ENCODE results near the gene FOXJ1.

FOXJ1 gene

GRCh38 chr17:76182016-76182764 lies 41.1 kb upstream of the FOXJ1 start:
- POLR2A ChIA-PET, result interaction anchor here (0.6 kb wide), 1 partner anchor 61 kb away, joined by 5 read pairs; no protein-coding TSS in a partner anchor
- peak; percentile 91 for DNase-seq (ENCODE audit: extremely low spot score)
- CTCF ChIA-PET, result interaction anchor here (0.5 to 1.3 kb wide), 38 partner anchors 8 to 469 kb away, joined by 3 to 22 read pairs (median 4); partner anchors contain the start of genes FOXJ1 and TRIM65
- TF ChIP-seq FOXA1 (IDR thresholded peaks at IDR 0.05), result no peak
- TF ChIP-seq ARNT (IDR thresholded peaks at IDR 0.05), result no peak; the same call in 1 of the 2 replicates
- TF ChIP-seq TARDBP (IDR thresholded peaks at IDR 0.05), result no peak
- no peak for TF ChIP-seq FOXM1 (IDR thresholded peaks at IDR 0.05; ENCODE audit: borderline replicate concordance)
- no peak for TF ChIP-seq LEF1 (IDR thresholded peaks at IDR 0.05; ENCODE audit: borderline replicate concordance)
- peak; percentile 53 for TF ChIP-seq L3MBTL2 (conservative IDR thresholded peaks at IDR 0.05)
- no peak for TF ChIP-seq SUZ12 (IDR thresholded peaks at IDR 0.05)
- no peak for TF ChIP-seq SP1 (IDR thresholded peaks at IDR 0.05)
- peak; percentile 51; the same call in 1 of the 2 replicates for TF ChIP-seq BHLHE40 (IDR thresholded peaks at IDR 0.05; ENCODE audit: borderline replicate concordance)
- 0 out of 2 replicates have a peak, but pooled peaks have one; percentile 32 for TF ChIP-seq FOXK2 (IDR thresholded peaks at IDR 0.05)
- TF ChIP-seq ZNF384 (IDR thresholded peaks at IDR 0.05), result no peak; the same call in 1 of the 2 replicates

GRCh38 chr17:76179496-76180467 lies 38.7 kb upstream of the FOXJ1 start:
- ChIA-PET CTCF (interaction anchor here (1.0 to 3.3 kb wide), 5 partner anchors 10 to 100 kb away, joined by 3 to 12 read pairs (median 7); no protein-coding TSS in a partner anchor), POLR2A (interaction anchor here (1.0 to 1.4 kb wide), 2 partner anchors 12 to 76 kb away, joined by 3 to 4 read pairs; no protein-coding TSS in a partner anchor)
- no peak for TF ChIP-seq SUZ12 (IDR thresholded peaks at IDR 0.05)
- no peak for TF ChIP-seq NFRKB (IDR thresholded peaks at IDR 0.05)
- no peak for TF ChIP-seq FOXK2 (IDR thresholded peaks at IDR 0.05)
- no peak for TF ChIP-seq FOXA1 (IDR thresholded peaks at IDR 0.05)
- no peak for TF ChIP-seq ZNF384 (IDR thresholded peaks at IDR 0.05)
- no peak for TF ChIP-seq BHLHE40 (IDR thresholded peaks at IDR 0.05; ENCODE audit: borderline replicate concordance)
- no peak for TF ChIP-seq SP1 (IDR thresholded peaks at IDR 0.05)
- TF ChIP-seq LEF1 (IDR thresholded peaks at IDR 0.05; ENCODE audit: borderline replicate concordance), result no peak
- TF ChIP-seq PKNOX1 (IDR thresholded peaks at IDR 0.05), result no peak
- no peak for TF ChIP-seq FOXM1 (IDR thresholded peaks at IDR 0.05; ENCODE audit: borderline replicate concordance)
- TF ChIP-seq ELF4 (IDR thresholded peaks at IDR 0.05), result no peak
- DNase-seq (ENCODE audit: extremely low spot score), result no peak

- no peak for DNase-seq (ENCODE audit: extremely low spot score)
- no peak for TF ChIP-seq LEF1 (IDR thresholded peaks at IDR 0.05; ENCODE audit: borderline replicate concordance)
- no peak for TF ChIP-seq SP1 (IDR thresholded peaks at IDR 0.05)
- TF ChIP-seq ELF4 (IDR thresholded peaks at IDR 0.05), result no peak
- TF ChIP-seq ARNT (IDR thresholded peaks at IDR 0.05), result no peak
- TF ChIP-seq NFRKB (IDR thresholded peaks at IDR 0.05), result no peak
- ChIA-PET CTCF (interaction anchor here (0.7 to 3.3 kb wide), 3 partner anchors 11 to 102 kb away, joined by 3 to 12 read pairs (median 8); no protein-coding TSS in a partner anchor), POLR2A (interaction anchor here (0.9 kb wide), 1 partner anchor 74 kb away, joined by 5 read pairs; no protein-coding TSS in a partner anchor)
Measured at GRCh38 chr17:76178124-76178523, 37.1 kb upstream of the FOXJ1 start.

GRCh38 chr17:76176701-76177574 lies 35.9 kb upstream of the FOXJ1 start:
- POLR2A ChIA-PET, result no interaction called here
- no peak for TF ChIP-seq NFRKB (IDR thresholded peaks at IDR 0.05)
- CTCF ChIA-PET, result interaction anchor here (0.6 kb wide), 1 partner anchor 14 kb away, joined by 5 read pairs; no protein-coding TSS in a partner anchor
- DNase-seq (ENCODE audit: extremely low spot score), result no peak

- DNase-seq (ENCODE audit: extremely low spot score), result no peak
- CTCF ChIA-PET, result interaction anchor here (0.9 kb wide), 1 partner anchor 8 kb away, joined by 6 read pairs; no protein-coding TSS in a partner anchor
- POLR2A ChIA-PET, result no interaction called here
- no peak for TF ChIP-seq SUZ12 (IDR thresholded peaks at IDR 0.05)
- TF ChIP-seq FOXM1 (IDR thresholded peaks at IDR 0.05; ENCODE audit: borderline replicate concordance), result no peak
- no peak for TF ChIP-seq PKNOX1 (IDR thresholded peaks at IDR 0.05)
- no peak for TF ChIP-seq FOXK2 (IDR thresholded peaks at IDR 0.05)
- TF ChIP-seq L3MBTL2 (conservative IDR thresholded peaks at IDR 0.05), result no peak
- no peak for TF ChIP-seq TARDBP (IDR thresholded peaks at IDR 0.05)
- no peak for TF ChIP-seq FOXA1 (IDR thresholded peaks at IDR 0.05)
- TF ChIP-seq HDGF (IDR thresholded peaks at IDR 0.05; ENCODE audit: borderline replicate concordance), result no peak
- no peak for TF ChIP-seq NFRKB (IDR thresholded peaks at IDR 0.05)
- TF ChIP-seq ZNF384 (IDR thresholded peaks at IDR 0.05), result no peak
- no peak for TF ChIP-seq SP1 (IDR thresholded peaks at IDR 0.05)
- no peak for TF ChIP-seq LEF1 (IDR thresholded peaks at IDR 0.05; ENCODE audit: borderline replicate concordance)
- TF ChIP-seq ARNT (IDR thresholded peaks at IDR 0.05), result no peak
- TF ChIP-seq ELF4 (IDR thresholded peaks at IDR 0.05), result no peak
- no peak for TF ChIP-seq CTBP1 (IDR thresholded peaks at IDR 0.05; ENCODE audit: borderline replicate concordance)
- TF ChIP-seq BHLHE40 (IDR thresholded peaks at IDR 0.05; ENCODE audit: borderline replicate concordance), result no peak
Measured at GRCh38 chr17:76174037-76174436, 33.0 kb upstream of the FOXJ1 start.

Data from HEK293T (cell line).